ENCODE data around the gene PRUNE1.

PRUNE1 gene

DNA sequence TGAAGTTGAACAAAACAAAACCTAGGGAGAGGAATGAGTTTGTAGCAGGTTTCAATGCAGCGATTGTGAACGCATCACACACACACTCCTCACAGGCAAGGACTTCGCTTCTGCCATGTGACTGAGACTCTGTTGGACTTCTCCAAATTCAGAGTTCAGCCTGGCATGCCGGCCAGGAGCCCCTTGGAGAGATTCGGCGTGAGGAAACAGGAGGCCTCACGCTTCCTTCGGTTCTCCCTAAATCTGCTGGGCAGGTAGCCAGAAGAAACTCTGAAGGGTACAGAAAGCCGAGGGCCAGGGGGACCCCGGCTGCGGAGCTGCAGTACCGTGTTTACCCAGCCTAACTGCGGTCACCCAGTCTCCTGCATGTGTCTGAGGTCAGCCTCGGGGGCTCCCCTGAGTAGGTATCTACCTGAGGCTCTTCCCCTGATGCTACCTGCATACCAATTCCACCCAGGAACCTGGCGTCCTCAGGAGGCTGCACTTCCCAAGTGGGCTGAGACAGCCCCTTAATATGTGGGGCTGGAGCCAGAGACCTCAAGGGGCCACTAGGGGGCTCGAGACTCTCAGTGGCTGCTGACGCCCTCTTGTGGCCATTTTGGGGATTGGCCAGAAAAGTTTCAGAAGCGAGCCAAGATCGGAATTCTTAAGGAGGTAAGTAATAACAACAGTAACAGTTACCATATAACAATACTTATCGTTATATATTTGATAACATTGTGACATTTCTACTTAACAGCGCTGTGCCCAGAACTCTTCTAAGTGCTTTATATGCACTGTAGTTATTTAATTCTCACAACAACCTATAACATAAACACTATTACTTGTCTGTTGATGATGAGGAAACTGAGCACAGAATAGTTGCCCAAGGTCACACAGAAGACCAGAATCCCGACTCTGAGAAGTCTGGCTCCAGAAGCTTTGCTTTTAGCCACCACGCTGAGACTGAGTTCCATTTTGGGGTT is 28.9 kb upstream of the PRUNE1 start:
- peak; percentile 71 for DNase-seq

DNA sequence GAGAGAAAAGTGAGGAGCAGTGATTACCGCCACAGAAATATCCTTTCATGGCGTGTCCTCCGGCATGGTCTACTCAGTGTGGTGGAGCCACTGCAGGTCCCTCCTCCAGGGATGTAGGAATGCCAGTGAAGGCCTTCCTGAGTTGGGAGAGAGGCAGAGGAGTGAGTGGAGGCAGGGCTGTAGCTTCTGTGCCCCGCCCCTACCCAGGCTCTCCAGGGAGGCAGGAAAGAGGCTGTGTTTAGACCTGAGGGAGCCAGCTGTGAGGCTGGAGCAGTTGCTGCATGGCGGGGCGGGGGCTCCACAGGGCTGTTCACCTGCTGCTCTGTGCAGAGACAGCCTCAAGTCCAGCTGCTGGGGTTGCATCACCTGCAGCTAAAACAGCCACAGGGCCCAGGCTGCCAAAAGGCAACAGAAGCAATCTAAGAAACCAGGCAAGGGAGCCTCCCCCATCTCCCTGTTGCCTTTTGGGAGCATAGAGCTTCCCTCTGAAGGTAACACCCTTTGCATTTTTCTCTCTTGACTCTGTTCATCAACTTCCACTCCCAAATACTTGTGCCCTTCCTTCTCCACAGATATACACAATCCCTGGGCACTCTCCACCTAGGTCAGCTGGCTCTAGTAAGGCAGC is 27.0 kb upstream of the PRUNE1 start:
- peak; percentile 87 for DNase-seq

DNA sequence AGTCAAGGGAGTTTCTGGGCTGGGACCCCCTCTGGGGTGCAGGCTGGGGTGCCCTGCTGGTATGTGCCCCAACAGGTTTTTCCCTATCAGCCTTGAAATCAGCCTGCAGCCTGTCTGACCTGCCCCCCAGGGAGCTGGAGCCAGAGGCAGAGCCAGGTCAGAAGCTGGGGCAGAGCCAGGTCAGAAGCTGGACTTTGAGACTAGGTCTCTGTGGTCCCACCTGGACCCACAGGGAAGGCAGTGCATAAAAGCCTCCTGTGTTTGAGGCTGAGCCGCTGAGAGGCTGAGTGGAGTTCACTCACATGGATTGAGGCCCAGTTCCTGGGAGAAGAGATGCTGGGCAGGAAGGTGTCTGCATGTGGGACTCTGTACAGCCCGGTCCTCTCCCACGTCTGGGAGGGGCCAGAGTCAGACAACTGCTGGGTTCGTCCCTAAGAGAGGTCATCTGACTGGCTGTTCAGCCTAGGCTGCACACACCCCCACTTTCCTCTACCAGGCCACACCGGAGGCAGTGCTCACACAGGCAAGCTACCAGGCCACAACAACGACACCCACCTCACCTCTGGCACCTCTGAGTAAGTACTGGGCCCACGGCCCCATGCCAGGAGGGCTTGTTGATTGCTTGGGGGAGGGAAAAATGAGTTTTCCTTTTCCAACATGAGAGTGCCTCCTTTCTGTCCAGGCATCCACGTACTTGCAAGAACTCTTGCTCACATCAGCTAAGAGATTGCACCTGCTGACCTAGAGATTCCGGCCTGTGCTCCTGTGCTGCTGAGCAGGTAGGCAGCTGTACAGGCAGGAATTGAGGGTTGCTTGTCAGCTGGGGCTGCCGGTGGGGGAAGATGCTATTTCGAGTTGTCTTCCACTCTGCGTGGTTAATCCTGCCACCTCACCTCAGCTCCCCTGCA is 26.2 kb upstream of the PRUNE1 start, which contains the start of gene ANXA9:
Gene ANXA9, plus strand, starts transcription at position 488 of the 908 bp plus-strand sequence. CDS start 814 bp downstream, outside the sequence.
- no peak for DNase-seq

DNA sequence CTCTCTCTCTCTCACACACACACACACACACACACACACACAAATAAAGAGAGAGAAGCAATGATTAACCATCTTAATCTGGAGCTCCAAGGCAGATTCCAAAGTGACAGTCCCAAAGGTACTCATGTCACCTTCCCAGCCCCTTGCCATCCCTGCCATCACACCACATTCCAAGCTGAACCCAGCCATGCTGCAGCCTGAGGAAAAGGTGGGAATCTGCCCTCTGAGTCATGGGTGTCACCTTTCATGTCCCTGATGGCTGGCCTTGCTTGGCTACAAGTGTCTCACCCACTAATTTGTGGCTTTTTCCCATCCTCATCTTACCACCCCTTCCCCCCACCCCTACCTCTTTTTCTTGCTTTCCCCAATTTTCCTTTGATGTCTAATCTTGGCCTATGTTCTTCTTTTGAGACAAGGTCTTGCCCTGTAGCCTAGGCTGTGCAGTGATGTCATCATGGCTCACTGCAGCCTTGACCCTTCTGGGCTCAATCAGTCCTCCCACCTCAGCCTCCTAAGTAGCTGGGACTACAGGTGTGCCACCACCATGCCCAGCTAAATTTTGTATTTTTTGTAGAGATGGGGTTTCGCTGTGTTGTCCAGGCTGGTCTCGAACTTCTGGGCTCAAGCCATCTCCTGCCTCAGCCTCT is 22.9 kb upstream of the PRUNE1 start:
- no peak for DNase-seq

GRCh38 chr1:150987924-150988323 is 20.3 kb upstream of the PRUNE1 start:
- peak; percentile 37 for DNase-seq

DNA sequence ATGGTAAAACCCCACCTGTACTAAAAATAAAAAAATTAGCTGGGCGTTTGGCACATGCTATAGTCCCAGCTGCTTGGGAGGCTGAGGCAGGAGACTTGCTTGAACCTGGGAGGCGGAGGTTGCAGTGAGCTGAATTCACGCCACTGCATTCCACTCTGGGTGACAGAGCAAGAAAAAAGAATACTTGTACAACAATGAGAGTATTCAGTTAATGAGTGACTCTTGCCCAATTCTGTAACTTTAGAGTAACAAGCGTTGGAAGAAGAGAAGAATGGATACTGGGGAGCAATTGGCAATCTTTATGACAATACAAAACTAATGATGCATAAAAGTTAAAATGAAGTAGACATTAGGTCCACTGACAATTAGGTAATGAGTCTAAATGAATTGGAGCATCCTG is 15.6 kb upstream of the PRUNE1 start:
- no peak for DNase-seq

DNA sequence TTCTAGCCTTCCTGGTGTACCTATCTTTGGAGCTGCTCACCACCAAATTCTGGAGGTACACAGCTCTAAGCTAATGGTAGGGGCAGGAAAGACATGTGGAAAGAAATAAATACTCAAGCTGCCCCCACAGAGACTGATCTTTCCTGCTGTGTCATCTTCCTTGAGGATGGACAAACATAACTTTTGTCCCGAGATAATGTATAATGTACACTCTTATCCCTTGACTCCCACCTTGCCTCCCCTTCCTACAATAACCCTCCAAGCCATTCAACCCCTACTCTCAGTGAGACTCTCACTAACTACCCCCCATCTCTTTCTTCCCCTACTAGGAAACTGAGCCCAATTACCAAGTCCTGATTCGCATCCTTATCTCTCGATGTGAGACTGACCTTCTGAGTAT is 14.0 kb upstream of the PRUNE1 start:
- DNase-seq = no peak

DNA sequence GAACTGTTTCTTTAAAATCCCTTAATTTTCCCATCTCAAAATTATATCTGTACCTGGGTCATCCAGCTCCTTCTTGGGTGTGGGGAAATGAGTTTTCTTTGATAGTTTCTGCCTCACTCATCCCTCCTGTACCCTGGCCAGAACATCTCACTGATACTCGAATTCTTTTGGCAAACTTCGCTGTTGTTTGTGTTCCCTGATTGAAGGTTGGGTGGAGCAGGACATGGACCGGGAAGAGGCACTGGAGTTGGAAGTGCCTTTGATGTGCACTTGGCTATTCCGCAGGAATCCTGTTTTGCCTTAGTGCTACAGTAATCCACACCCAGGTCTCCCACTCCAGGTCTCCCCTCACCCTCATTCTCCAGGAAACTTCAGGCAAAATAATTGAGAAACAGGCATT is 12.8 kb upstream of the PRUNE1 start:
- no peak for DNase-seq

DNA sequence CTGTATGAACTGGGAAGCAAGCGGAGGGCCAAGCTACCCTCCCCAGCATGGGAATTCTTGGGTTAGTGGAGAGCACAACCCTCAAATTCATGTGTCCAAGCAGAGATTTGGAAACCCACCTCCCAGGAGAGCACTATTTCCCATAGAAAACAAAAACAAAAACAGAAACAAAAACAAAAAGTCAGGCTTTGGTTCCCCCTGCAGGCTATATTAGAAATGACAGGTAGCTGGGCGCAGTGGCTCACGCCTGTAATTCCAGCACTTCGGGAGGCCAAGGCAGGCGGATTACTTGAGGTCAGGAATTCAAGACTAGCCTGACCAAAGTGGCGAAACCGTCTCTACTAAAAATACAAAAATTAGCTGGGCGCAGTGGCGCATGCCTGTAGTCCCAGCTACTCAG is 12.4 kb upstream of the PRUNE1 start:
- DNase-seq = no peak

GRCh38 chr1:150997126-150997872 is 10.9 kb upstream of the PRUNE1 start:
- DNase-seq = no peak

DNA sequence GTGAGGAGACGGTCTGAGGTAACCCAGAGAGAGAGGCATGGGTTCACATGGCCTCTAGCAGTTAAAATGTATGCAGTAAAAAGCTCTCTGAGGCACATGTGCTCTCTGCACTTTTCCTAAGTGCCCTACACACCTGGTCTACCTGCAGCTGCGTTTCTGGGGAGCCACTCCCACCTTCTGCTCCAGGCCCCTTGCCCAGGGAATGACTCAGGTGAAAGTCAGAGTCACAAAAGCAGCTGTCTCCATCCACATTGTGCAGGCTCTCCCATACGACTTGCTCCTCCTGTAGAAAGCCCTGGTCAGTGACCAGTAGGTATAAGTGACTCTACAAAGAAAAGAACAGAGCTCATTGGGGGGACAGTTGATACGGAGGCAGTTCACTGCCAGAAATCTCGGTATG is 10.3 kb upstream of the PRUNE1 start:
- no peak for DNase-seq

DNA sequence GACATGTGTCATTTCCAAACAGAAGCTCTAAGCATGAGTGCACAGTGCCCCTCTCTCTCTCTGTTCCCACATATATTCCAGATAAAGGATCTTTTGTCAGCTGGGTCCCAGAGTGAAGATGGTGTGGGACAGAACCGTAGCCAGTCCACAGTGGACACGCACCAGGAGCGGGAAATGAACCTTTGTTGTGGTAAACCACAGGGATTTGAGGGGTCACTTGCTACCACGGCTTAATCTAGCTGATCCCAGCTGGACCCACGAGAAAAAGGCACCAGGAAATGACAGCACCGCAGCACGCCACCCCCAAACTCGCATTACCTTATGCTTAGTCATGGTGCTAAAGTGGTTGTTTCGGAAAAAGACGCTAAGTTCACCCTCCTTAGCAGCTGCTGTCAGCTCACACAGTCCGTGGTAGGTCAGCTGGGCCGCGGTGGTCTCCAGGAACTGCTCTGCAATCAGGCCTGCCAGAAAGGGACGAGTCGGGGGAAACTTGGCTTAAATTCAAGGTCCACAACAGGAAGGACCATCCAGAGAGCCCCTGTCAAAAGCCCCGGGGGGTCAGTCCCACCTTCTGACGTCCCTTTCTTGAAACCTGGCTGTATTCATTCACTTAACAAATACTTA is 9.1 kb upstream of the PRUNE1 start:
- no peak for DNase-seq

DNA sequence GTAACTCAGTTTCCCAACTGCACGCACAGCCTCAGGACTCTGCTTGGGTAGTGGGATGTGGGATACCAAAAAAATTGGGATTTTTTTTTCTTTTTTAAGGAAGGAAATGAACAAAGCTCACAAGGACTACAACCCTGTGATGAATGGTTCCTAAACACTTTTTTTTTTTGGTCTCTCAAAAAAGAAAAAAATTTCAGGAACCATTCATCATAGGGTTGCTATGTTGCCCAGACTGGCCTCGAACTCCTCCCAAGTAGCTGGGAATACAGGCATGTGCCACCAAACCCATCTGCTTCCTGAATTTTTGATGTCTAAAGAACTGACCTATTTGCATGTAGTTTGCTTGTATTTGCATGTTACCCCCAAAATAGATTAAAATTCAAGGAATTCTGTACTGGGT is 8.3 kb upstream of the PRUNE1 start:
- no peak for DNase-seq

GRCh38 chr1:151000408-151000807 is 7.8 kb upstream of the PRUNE1 start:
- DNase-seq = no peak

DNA sequence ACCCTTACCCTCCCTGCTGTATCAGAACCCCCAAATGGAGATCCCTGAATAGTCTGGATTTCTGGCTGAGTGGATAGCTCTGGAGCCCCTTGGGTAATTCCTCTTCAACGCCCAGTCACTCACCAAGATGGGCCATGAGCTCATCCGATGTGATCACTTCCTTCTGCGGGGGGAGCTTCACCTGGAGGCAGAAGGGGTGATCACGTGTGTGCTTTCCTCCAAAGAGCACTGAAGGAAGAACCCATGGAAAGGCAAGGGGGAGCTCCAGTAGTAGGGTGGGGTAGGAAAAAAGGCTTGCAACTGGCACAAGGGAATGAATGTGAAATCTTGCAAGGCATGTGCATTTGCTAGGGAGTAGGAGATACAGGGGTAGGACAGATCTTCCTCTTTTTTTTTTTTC is 6.6 kb upstream of the PRUNE1 start:
- DNase-seq = no peak

DNA sequence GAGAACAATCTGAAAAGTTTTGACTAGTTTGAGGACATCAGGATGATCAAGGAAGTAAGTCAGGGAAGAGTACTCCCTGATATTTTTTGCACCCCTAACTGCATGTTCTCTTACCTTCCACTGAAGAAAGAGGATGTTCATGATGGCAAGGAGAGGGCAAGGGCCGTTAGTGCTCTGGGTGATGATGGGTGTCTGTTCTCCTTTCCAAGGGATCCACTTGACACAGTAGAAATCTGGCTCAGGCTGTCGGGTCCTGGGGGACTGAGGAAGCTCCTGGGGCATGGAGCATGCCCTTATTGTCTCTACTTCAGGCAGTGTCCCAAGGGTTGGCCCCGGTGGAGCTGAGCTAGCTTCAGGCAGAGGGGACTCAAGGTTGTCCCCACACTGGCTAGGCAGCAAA is 6.2 kb upstream of the PRUNE1 start:
- DNase-seq = no peak

GRCh38 chr1:151002611-151003010 is 5.6 kb upstream of the PRUNE1 start:
- DNase-seq = no peak

GRCh38 chr1:151003180-151003579 is 5.1 kb upstream of the PRUNE1 start:
- no peak for DNase-seq

- no peak for DNase-seq
Observed at GRCh38 chr1:151005729-151006319, 2.4 kb upstream of the PRUNE1 start.

DNA sequence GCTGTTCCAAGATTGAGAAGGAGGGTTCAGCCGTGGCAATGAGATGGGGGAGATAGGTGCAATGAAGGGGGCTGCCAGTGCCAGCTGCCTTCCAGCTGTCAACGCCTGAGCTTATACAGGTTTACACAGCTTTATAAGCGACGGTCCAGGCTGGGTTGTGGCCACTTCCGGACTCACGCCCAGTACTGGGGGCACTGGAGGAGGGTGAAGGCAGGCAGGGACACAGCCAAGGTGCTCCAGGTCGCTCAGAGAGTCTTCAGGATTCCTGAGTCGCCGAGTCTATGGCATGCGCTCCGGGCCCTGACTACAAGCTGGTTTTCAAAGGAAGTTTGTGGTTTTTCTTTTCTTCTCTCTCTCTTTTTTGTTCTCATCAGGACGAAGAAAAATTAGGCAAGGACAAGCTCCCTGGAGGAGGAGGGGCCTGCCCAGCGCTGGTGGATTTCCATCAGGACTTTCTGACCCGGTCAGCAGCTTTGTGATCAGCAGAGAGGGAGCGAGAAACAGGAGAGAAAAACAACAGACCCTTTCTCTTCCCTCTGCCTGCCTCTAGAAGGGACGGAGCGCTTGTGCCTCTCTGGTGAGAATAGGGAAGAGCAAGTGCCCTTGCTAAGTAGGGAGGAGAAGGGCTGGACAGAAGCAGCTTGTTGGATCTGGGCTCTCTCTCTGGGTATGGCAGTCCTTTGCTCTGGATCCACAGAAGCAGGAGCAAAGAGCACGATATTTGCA is 1.8 kb upstream of the PRUNE1 start, which contains the start of gene MINDY1:
Gene MINDY1, minus strand, starts transcription at position 576 of the 726 bp plus-strand sequence. CDS start 4,285 bp downstream, outside the sequence.
- DNase-seq = peak; percentile 89
